GM18519 (cell line): ENCODE results near the gene LY6G6D.

Source experiments
- ATAC-seq: cut with Tn5 transposase; IDR thresholded peaks from one replicate; pipeline ENCODE4 v1.9.1; 2021; ENCODE audit warnings: mild to moderate bottlenecking, moderate library complexity; ENCODE audit not compliant: unreplicated experiment, low FRiP score

The LY6G6D gene

GRCh38 chr6:31717499-31718222, 2.5 kb downstream of the LY6G6D start:
- no peak for ATAC-seq

- ATAC-seq, result no peak
Observed at GRCh38 chr6:31718265-31718664, 3.1 kb downstream of the LY6G6D start.

DNA sequence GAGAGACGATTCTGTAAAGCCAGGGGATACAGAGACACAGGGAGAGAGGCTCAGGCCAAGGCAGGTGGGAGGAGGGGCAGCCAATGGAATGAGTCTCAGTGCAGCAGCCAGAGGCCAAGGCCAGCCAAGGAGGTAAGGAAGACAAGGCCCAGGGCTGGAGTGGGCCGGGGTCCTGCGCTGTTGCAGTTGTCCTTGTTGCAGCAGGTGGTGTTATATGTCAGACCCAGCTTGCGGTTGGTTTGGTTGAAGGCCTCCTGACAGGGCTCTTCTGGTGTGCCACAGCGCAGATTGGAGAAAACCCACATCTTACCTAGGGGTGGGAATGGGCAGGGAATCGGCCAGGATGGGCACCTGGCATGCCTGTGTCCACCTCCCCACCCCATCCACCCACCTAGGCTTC, 3.9 kb downstream of the LY6G6D start:
- no peak for ATAC-seq

- ATAC-seq, result no peak
Observed at GRCh38 chr6:31720196-31720770, 5.1 kb downstream of the LY6G6D start.

GRCh38 chr6:31721351-31722020, 6.3 kb downstream of the LY6G6D start, which contains the start of gene LY6G6C:
TSS of gene LY6G6C (minus strand) at chr6:31721746. CDS start at chr6:31721679, 67 bp downstream.
- no peak for ATAC-seq

GRCh38 chr6:31722173-31722572, 7.0 kb downstream of the LY6G6D start:
- ATAC-seq, result no peak

DNA sequence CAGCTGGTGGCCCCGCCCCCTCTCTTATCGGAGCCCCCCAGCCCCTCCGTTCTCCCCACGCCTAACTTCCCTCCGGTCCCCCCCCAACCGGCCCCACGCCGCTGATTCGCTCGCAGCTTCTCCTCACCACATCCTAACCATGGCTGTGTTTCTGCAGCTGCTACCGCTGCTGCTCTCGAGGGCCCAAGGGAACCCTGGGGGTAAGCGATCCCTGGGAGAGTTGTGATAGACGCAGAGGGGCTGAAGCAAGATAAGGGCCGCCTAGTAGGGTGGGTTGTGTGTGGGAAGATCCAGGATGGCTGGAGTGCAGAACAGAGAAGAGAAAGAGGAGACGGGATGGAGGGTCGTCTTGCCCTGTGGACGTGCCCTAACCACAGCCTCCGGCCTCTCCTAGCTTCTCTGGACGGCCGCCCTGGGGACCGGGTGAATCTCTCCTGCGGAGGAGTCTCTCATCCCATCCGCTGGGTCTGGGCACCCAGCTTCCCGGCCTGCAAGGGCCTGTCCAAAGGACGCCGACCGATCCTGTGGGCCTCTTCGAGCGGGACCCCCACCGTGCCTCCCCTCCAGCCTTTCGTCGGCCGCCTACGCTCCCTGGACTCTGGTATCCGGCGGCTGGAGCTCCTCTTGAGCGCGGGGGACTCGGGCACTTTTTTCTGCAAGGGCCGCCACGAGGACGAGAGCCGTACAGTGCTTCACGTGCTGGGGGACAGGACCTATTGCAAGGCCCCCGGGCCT, 8.3 kb downstream of the LY6G6D start, which contains the start of gene MPIG6B:
TSS of gene MPIG6B (plus strand) at position 129 of the 735 bp plus-strand sequence. CDS start at position 140, 11 bp downstream.
- ATAC-seq, result no peak

DNA sequence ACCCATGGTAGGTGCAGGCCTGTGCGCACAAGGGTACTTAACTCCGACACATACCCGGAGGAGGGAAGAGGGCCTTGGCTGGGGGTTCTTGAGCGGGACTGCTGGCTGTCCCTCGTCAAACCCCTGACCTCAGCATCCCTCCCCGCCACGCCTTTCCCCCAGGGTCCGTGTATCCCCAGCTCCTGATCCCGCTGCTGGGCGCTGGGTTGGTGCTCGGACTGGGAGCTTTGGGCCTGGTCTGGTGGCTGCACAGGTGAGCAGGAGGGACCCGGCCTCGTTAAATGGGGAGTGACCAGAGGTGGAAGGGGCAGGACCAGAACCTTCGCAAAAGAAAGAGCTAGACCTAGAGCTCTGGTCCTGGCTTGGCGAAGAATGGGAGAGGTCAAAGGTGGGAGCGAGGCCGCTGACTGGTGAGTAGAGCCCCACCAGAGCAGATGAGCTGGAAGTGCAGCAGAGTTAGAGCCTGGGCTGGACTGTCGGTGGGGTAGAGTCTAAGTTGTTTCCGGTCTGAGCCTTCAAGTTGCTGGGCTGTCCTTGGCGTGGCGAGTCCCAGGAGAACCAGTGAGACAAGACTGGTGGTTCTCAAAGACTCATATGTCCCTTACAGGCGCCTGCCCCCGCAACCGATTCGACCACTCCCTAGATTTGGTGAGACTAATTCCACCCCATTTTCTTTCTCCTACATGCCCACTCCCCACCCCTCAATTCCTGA, 9.0 kb downstream of the LY6G6D start:
- ATAC-seq, result no peak

- no peak for ATAC-seq
Observed at GRCh38 chr6:31725502-31726350, 10.6 kb downstream of the LY6G6D start.

DNA sequence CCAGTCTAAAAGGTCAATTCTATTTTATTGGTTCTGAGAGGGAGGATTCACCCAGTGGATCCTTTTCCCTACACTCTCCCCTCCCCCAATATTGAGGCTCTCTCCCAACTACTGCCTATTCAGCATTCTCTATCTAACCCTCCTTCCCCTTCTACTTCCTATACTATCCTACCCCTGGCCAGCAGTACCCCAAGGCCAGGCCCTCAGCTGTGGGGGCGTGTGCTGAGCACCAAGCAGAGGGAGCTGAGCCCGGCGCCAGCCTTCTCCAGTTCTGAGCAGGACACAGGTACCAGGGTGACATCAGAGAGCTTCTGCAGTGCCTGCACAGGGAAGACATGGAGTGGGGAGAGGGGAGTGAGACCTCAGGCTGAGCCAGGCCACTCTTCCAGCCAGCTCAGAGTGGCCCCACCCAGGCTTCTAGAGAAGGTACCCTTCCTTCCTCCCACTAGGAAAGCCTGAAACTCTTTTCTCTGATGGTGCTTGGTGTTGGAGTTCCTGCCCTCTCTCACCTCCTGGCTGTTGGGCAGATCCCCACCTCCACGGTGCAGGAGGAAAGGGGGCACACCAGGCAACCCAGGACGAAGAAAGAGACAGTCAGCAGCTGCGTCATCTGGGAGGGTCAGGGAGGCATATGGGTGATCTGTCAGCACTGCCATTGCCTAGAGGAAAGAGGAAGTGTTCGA, 12.0 kb downstream of the LY6G6D start:
- no peak for ATAC-seq

GRCh38 chr6:31727717-31728671, 12.8 kb downstream of the LY6G6D start:
- no peak for ATAC-seq

DNA sequence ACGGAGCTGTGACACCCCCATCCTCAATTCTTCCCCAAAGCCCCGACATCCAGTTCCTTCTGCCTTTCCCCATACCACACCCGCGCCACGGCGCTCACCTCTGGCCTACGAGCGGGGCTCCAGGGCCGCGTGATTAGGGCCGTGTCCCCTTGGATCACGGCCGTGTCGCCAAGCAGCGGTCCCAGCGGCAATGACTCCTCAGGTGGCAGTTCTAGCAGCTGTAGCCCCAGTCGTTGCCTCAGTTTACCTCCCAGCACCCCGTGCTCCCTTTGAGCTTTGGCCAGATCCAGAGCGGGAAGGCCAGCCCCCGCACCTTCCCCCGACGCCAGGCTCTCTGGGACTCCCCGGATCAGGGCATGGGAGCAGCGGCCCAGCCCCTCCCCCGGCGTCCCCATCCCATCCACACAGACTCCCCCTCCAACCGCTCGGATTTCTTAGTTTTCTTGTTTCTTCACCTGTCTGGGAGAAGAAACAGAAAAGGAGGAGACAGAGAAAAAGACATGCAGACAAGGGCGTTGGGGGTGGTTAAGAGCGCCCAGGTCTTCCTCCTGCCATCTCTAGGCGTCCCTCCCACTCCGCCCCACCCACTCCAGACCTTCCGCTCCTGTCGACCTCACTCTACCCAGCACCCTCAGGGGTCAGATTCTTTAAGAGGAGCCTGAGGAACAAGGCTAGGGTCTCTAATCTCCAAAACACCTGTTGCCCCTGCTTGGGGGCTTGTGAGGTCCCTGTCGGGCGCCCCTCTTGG, 13.8 kb downstream of the LY6G6D start, which contains the start of gene DDAH2:
TSS of gene DDAH2 (minus strand) at position 533 of the 748 bp plus-strand sequence. CDS start at position 395, 138 bp downstream.
- no peak for ATAC-seq

DNA sequence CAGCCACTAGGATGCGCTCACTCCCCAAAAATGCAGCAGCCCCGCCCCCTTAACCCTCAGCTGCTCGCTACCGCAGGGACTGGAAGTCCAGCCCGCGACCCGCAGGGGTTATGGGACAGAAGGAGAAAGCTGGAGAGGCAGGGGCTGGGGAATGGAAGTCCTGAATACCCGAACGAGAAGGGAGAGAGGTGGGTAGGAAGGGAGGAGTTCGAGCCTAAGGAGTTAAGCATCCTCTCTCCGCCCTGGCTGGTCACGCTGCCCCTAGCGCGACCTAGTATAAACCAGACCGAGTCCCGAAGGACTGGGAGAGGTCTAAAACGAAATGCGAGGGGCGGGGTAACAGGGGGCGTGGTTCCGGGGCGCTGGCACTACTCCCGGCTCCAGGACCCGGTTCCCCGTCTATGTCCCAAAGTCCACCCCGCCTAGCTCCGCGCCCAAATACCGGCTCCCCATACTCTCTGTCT, 14.4 kb downstream of the LY6G6D start:
- ATAC-seq, result no peak

- no peak for ATAC-seq
Observed at GRCh38 chr6:31729979-31730630, 15.0 kb downstream of the LY6G6D start.

DNA sequence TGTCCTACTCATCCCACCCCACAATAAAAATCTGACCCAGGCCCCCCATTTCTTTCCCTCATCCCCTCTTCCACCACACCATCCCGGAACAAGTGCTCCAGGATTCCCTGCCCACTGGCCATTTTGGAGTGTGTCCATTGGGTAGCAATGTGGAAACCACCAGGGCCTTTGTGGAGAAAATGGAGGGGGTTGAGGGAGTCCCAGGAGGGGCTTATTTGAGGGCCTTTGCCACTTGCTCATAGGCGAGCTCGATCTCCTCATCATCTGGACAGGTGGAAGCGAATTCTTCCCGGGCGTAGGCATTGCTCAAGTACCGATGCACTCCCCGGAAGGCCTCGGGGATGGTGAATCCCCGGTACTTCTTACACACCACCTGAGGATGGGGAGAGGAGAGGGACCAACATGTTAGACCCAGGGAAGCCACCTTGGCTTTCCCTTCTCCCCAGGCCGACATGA, 15.5 kb downstream of the LY6G6D start:
- ATAC-seq, result no peak

GRCh38 chr6:31732029-31732428, 16.9 kb downstream of the LY6G6D start:
- ATAC-seq, result no peak
